Measurements from ENCODE around the gene RNASEH2C.
"Not testable (repeated sequence)": the region's sequence is repeated elsewhere in the genome, so short reads cannot be mapped to it uniquely, and the experiment has no call there.

RNASEH2C gene

GRCh38 chr11:65720211-65720934 lies at the start of gene RNASEH2C:
Gene RNASEH2C, minus strand, starts transcription at chr11:65720798. Its CDS starts 40 bp downstream, at chr11:65720758.
- DNase-seq (ENCODE audit: low spot score): peak; percentile 79

GRCh38 chr11:65767806-65768205 lies 47.2 kb upstream of the RNASEH2C start:
- DNase-seq (ENCODE audit: low spot score): not testable (repeated sequence)

- DNase-seq (ENCODE audit: low spot score): no peak
Observed at GRCh38 chr11:65767406-65767805, 46.8 kb upstream of the RNASEH2C start.

GRCh38 chr11:65766535-65766934 lies 45.9 kb upstream of the RNASEH2C start:
- no peak for DNase-seq (ENCODE audit: low spot score)

GRCh38 chr11:65764434-65764833 lies 43.8 kb upstream of the RNASEH2C start:
- DNase-seq (ENCODE audit: low spot score): no peak

GRCh38 chr11:65762816-65763215 lies 42.2 kb upstream of the RNASEH2C start:
- DNase-seq (ENCODE audit: low spot score): not testable (repeated sequence)

GRCh38 chr11:65762169-65762568 lies 41.6 kb upstream of the RNASEH2C start:
- DNase-seq (ENCODE audit: low spot score): not testable (repeated sequence)

- DNase-seq (ENCODE audit: low spot score): no peak
Observed at GRCh38 chr11:65745049-65745448, 24.5 kb upstream of the RNASEH2C start.

GRCh38 chr11:65744699-65745042 lies 24.1 kb upstream of the RNASEH2C start:
- DNase-seq (ENCODE audit: low spot score): no peak

GRCh38 chr11:65744026-65744698 lies 23.6 kb upstream of the RNASEH2C start:
- DNase-seq (ENCODE audit: low spot score): no peak

GRCh38 chr11:65743681-65744025 lies 23.1 kb upstream of the RNASEH2C start:
- no peak for DNase-seq (ENCODE audit: low spot score)

- no peak for DNase-seq (ENCODE audit: low spot score)
Observed at GRCh38 chr11:65742353-65742752, 21.8 kb upstream of the RNASEH2C start.

- DNase-seq (ENCODE audit: low spot score): no peak
Observed at GRCh38 chr11:65741185-65741584, 20.6 kb upstream of the RNASEH2C start.

- DNase-seq (ENCODE audit: low spot score): no peak
Observed at GRCh38 chr11:65739022-65739421, 18.4 kb upstream of the RNASEH2C start.

GRCh38 chr11:65736810-65737209 lies 16.2 kb upstream of the RNASEH2C start:
- no peak for DNase-seq (ENCODE audit: low spot score)

GRCh38 chr11:65735111-65735510 lies 14.5 kb upstream of the RNASEH2C start:
- DNase-seq (ENCODE audit: low spot score): peak; percentile 45

GRCh38 chr11:65730461-65730860 lies 9.9 kb upstream of the RNASEH2C start:
- DNase-seq (ENCODE audit: low spot score): no peak

GRCh38 chr11:65727865-65728264 lies 7.3 kb upstream of the RNASEH2C start:
- DNase-seq (ENCODE audit: low spot score): no peak

- DNase-seq (ENCODE audit: low spot score): no peak
Observed at GRCh38 chr11:65726660-65727059, 6.1 kb upstream of the RNASEH2C start.

- DNase-seq (ENCODE audit: low spot score): no peak
Observed at GRCh38 chr11:65722261-65722660, 1.7 kb upstream of the RNASEH2C start.

- no peak for DNase-seq (ENCODE audit: low spot score)
Observed at GRCh38 chr11:65719871-65720210, 757 bp downstream of the RNASEH2C start.

- no peak for DNase-seq (ENCODE audit: low spot score)
Observed at GRCh38 chr11:65718964-65719492, 1.6 kb downstream of the RNASEH2C start.

GRCh38 chr11:65718531-65718930 lies 2.1 kb downstream of the RNASEH2C start:
- no peak for DNase-seq (ENCODE audit: low spot score)

- DNase-seq (ENCODE audit: low spot score): no peak
Observed at GRCh38 chr11:65717906-65718305, 2.7 kb downstream of the RNASEH2C start.

All from hematopoietic multipotent progenitor cell treated with erythropoietin and hydrocortisone succinate and interleukin-3 and kit ligand, for 17 days (in vitro differentiated cells).